Liver (tissue), 9 donors: Measurements from ENCODE around the gene CTXN1. TPM values are rescaled to one million over a fixed set of nuclear protein-coding genes. Genes with fewer than 3 reads are reported as not detected.

Experiments
- DNase-seq: peaks from one replicate; pipeline ENCODE4 v3.0.0-alpha.2; 2017; ENCODE audit warnings: low spot score
- H3K27ac ChIP-seq, 2 donors: one replicate each; pipeline ENCODE4 v1.7.0; 2013; ENCODE audit warnings: inconsistent platforms in 2 of 2, low read length in 2 of 2, control low read depth in 1 of 2, low read depth in 1 of 2, mild to moderate bottlenecking in 1 of 2
- H3K27me3 ChIP-seq, 4 donors: one replicate each; pipeline versions ENCODE4 v1.6.1 to v1.7.0; 2013; ENCODE audit warnings: low read length in 3 of 4, inconsistent platforms in 1 of 4, mild to moderate bottlenecking in 1 of 4, moderate library complexity in 1 of 4; ENCODE audit not compliant: control insufficient read depth in 4 of 4, insufficient read depth in 4 of 4
- H3K36me3 ChIP-seq, 4 donors: one replicate each; pipeline versions ENCODE4 v1.6.1 to v1.7.0; 2013; ENCODE audit warnings: low read length in 3 of 4, mild to moderate bottlenecking in 3 of 4, low read depth in 1 of 4, moderate library complexity in 1 of 4; ENCODE audit not compliant: control insufficient read depth in 4 of 4, insufficient read depth in 3 of 4
- H3K4me1 ChIP-seq, 4 donors: one replicate each; pipeline versions ENCODE4 v1.6.1 to v1.7.0; 2013; ENCODE audit warnings: low read length in 3 of 4, mild to moderate bottlenecking in 3 of 4, moderate library complexity in 1 of 4; ENCODE audit not compliant: control insufficient read depth in 4 of 4, insufficient read depth in 4 of 4
- H3K4me3 ChIP-seq, 3 donors: one replicate each; pipeline versions ENCODE4 v1.6.1 to v1.7.0; 2013; ENCODE audit warnings: low read length in 3 of 3, control low read depth in 1 of 3, low read depth in 1 of 3, mild to moderate bottlenecking in 1 of 3
- H3K9ac ChIP-seq, 2 donors: one replicate each; pipeline ENCODE4 v1.7.0; 2013; ENCODE audit warnings: low read length in 2 of 2, mild to moderate bottlenecking in 2 of 2, moderate library complexity in 2 of 2, control low read depth in 1 of 2, low read depth in 1 of 2
- H3K9me3 ChIP-seq, 4 donors: one replicate each; pipeline versions ENCODE4 v1.6.1 to v1.7.0; 2013; ENCODE audit warnings: low read length in 3 of 4; ENCODE audit not compliant: control insufficient read depth in 4 of 4
- EGR1 ChIP-seq, 2 donors: IDR thresholded peaks; 2 replicates each; pipeline ENCODE4 v1.6.1; 2016 to 2018; ENCODE audit warnings: antibody characterized with exemption in 2 of 2, low read depth in 2 of 2
- FOXA1 ChIP-seq: IDR thresholded peaks from 2 replicates; pipeline ENCODE4 v1.6.1; 2016; ENCODE audit warnings: antibody characterized with exemption
- FOXA2 ChIP-seq: IDR thresholded peaks from 2 replicates; pipeline ENCODE4 v1.6.1; 2016; ENCODE audit warnings: antibody characterized with exemption
- GABPA ChIP-seq, 2 donors: IDR thresholded peaks in 1 of 2; conservative IDR thresholded peaks in 1 of 2; 2 replicates each; pipeline ENCODE4 v1.6.1; 2016; ENCODE audit warnings: antibody characterized with exemption in 2 of 2, mild to moderate bottlenecking in 1 of 2, moderate library complexity in 1 of 2
- HNF4A ChIP-seq, 2 donors: conservative IDR thresholded peaks; 2 replicates each; pipeline ENCODE4 v1.6.1; 2016; ENCODE audit warnings: antibody characterized with exemption in 2 of 2, mild to moderate bottlenecking in 2 of 2
- HNF4G ChIP-seq: IDR thresholded peaks from 2 replicates; pipeline ENCODE4 v1.6.1; 2016; ENCODE audit warnings: antibody characterized with exemption
- JUND ChIP-seq, 2 donors: IDR thresholded peaks; 2 replicates each; pipeline ENCODE4 v1.6.1; 2016; ENCODE audit warnings: antibody characterized with exemption in 2 of 2
- NR2F2 ChIP-seq: IDR thresholded peaks from 2 replicates; pipeline ENCODE4 v1.6.1; 2016; ENCODE audit warnings: antibody characterized with exemption
- RAD21 ChIP-seq, 2 donors: IDR thresholded peaks; 2 replicates each; pipeline ENCODE4 v1.6.1; 2016; ENCODE audit warnings: antibody characterized with exemption in 2 of 2, mild to moderate bottlenecking in 2 of 2
- RXRA ChIP-seq, 2 donors: IDR thresholded peaks; 2 replicates each; pipeline ENCODE4 v1.6.1; 2017 to 2018; ENCODE audit warnings: antibody characterized with exemption in 2 of 2, mild to moderate bottlenecking in 1 of 2
- SP1 ChIP-seq: IDR thresholded peaks from 2 replicates; pipeline ENCODE4 v1.6.1; 2018; ENCODE audit warnings: antibody characterized with exemption, mild to moderate bottlenecking
- TAF1 ChIP-seq: conservative IDR thresholded peaks from 2 replicates; pipeline ENCODE4 v1.6.1; 2016; ENCODE audit warnings: antibody characterized with exemption, mild to moderate bottlenecking
- WGBS: extraction: QIAGEN DNeasy Blood & Tissue Kit; methylation state at CpG from one replicate; pipeline ENCODE4 v1.1.7; 2013; 5-methylcytosine and 5-hydroxymethylcytosine counted together
- polyA plus RNA-seq, 2 donors: library from polyadenylated mRNA; stranded (reverse) in 1 of 2; unstranded in 1 of 2; fragments of 200-250 nt in 1 of 2; fragments of >200 nt in 1 of 2; fragmentation: Nextera tagmentation in 1 of 2; extraction: Ambion mirVana in 1 of 2; gene quantifications; one replicate each; pipeline versions ENCODE4 v1.2.1 to v1.2.3, GENCODE V29; 2013 to 2015
- total RNA-seq, 2 donors: library from RNA; depleted of rRNA; stranded (reverse); fragments of >200 nt; gene quantifications; one replicate each; pipeline ENCODE4 v1.2.3, GENCODE V29; 2014
- TF ChIP-seq, protein P1 (sequence below): IDR thresholded peaks from 2 replicates; pipeline ENCODE4 v1.6.1; 2016; ENCODE audit warnings: antibody characterized with exemption
- TF ChIP-seq, protein P2 (sequence below): IDR thresholded peaks from 2 replicates; pipeline ENCODE4 v1.6.1; 2016; ENCODE audit warnings: antibody characterized with exemption, mild to moderate bottlenecking
- TF ChIP-seq, protein P3 (sequence below): IDR thresholded peaks from 2 replicates; pipeline ENCODE4 v1.6.1; 2016; ENCODE audit warnings: antibody characterized with exemption
- TF ChIP-seq, protein P4 (sequence below): IDR thresholded peaks from 2 replicates; pipeline ENCODE4 v1.6.1; 2016; ENCODE audit warnings: antibody characterized with exemption
- donor health status: healthy.
- donor health status: healthy.
- donor health status: healthy.
- donor health status: healthy.
- donor health status: healthy.

The CTXN1 gene
- total and polyA plus RNA-seq, 4 donors: 0.07 to 0.14 (median 0.08) TPM; not detected in 1

DNA sequence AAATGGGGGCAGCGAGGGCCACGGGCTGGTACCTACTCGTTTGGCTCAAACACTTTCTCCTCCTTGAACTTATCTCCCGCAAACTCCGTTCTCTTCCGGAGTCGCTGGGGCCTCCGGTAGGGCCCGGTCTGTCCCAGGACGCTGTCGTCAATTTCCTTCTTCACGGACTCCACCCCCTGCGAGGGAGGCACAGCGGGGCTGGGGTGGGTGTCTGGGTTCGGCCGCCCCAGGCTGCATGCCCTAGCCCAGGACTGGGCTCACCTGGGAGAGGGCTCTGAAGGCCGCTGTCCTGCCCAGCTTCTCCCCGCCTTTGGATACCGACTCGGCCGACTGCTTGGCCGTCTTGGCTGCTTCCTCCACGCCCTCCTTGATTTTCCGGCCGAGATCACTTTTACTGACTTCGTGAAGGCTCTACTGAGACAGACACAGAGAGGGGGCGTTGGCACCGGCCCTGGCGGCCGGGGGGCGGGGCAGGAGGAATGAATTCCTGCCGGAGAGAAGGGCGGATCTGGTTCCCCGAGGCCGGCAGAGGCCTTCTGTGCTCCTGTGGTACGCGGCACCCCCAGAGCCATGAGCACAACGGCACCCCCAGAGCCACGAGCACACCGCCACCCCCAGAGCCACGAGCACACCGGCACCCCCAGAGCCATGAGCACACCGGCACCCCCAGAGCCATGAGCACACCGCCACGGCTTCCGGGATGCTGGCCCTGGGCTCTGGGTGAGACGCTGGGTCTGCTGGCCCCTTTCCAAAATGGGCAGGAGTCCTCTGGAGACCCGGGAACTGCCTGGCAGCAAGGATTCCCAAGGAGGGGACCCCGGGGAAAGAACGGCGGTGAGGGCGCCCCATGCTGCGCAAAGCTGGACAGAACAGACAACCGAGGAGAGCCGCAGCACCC is 8.1 kb upstream of the CTXN1 start (continued):
- TF ChIP-seq HNF4A (conservative IDR thresholded peaks at IDR 0.05) (no peak), JUND (IDR thresholded peaks at IDR 0.05) (no peak), RAD21 (IDR thresholded peaks at IDR 0.05) (no peak), SP1 (no peak), GABPA (IDR thresholded peaks at IDR 0.05 in 1 of 2, conservative IDR thresholded peaks at IDR 0.05 in 1 of 2) (no peak), FOXA2 (no peak), NR2F2 (no peak)
- TF ChIP-seq, protein P1, sequence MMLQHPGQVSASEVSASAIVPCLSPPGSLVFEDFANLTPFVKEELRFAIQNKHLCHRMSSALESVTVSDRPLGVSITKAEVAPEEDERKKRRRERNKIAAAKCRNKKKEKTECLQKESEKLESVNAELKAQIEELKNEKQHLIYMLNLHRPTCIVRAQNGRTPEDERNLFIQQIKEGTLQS: no peak

DNA sequence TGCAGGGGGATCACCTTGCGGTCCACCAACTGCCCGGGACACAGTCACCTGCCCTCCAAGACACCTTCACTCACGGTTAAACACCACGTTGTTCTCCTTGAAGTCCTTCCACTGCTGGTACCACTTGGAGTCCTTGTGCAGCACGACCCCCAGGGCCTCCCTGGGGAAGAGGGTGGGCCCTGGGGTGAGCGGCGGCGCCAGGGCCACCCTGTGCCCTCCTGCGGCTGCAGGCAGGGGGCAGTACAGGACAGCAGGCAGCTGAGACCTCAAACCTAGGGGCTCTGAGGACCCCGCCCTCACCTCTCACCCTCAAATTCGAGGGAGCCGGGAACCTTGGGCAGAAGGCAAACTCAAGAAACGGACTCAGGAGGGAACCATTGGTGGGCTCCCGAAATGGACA is 7.5 kb upstream of the CTXN1 start:
- Histone ChIP-seq H3K9ac (no peak overlapping the region), H3K36me3 (peaks cover 16 to 53% (median 30%) of the 10 kb centered on the region in 4 donors), H3K27me3 (no peaks in the 10 kb centered on the region), H3K9me3 (no peaks in the 10 kb centered on the region), H3K4me1 (peaks cover 0 to 4% (median 1%) of the 10 kb centered on the region in 4 donors), H3K27ac (no peak overlapping the region), H3K4me3 (no peak overlapping the region)
- DNase-seq: no peak
- TF ChIP-seq RXRA (IDR thresholded peaks at IDR 0.05): no peak
- no peak for TF ChIP-seq HNF4G
- no peak for TF ChIP-seq JUND (IDR thresholded peaks at IDR 0.05)
- TF ChIP-seq FOXA1: no peak
- TF ChIP-seq RAD21 (IDR thresholded peaks at IDR 0.05): no peak
- no peak for TF ChIP-seq NR2F2
- WGBS: 90% methylated on average over 14 of the region's 14 CpGs

DNA sequence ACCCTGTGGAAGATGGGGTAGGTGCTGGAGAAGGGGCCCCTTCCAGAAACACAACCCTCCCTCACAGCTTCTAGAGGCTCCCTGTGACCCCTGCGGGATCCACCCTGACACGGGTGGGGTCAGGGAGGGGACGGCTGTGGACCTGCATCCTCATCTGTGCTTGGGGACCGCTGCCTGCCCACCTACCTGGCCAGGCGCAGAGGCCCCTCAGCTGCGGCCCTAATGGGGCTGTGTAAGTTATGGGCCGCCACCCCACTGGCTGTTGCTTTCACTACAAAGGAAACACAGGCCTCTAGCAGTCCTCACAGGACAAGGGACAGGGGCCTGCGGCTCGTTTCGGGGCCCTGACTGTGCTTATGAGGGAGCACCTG is 7.0 kb upstream of the CTXN1 start:
- Histone ChIP-seq H3K27me3 (no peaks in the 10 kb centered on the region), H3K36me3 (peaks cover 16 to 50% (median 30%) of the 10 kb centered on the region in 4 donors), H3K9me3 (no peaks in the 10 kb centered on the region), H3K27ac (no peak overlapping the region), H3K4me1 (peaks cover 0 to 4% (median 1%) of the 10 kb centered on the region in 4 donors), H3K4me3 (no peak overlapping the region), H3K9ac (no peak overlapping the region)
- TF ChIP-seq TAF1 (no peak), RXRA (IDR thresholded peaks at IDR 0.05) (no peak), FOXA1 (no peak), HNF4A (conservative IDR thresholded peaks at IDR 0.05) (no peak), GABPA (IDR thresholded peaks at IDR 0.05 in 1 of 2, conservative IDR thresholded peaks at IDR 0.05 in 1 of 2) (no peak), EGR1 (IDR thresholded peaks at IDR 0.05; ENCODE audit: low read depth in 2 of 2) (no peak), NR2F2 (no peak), JUND (IDR thresholded peaks at IDR 0.05) (no peak), HNF4G (no peak), RAD21 (IDR thresholded peaks at IDR 0.05) (no peak)
- TF ChIP-seq, protein P1: no peak
- TF ChIP-seq, protein P2, sequence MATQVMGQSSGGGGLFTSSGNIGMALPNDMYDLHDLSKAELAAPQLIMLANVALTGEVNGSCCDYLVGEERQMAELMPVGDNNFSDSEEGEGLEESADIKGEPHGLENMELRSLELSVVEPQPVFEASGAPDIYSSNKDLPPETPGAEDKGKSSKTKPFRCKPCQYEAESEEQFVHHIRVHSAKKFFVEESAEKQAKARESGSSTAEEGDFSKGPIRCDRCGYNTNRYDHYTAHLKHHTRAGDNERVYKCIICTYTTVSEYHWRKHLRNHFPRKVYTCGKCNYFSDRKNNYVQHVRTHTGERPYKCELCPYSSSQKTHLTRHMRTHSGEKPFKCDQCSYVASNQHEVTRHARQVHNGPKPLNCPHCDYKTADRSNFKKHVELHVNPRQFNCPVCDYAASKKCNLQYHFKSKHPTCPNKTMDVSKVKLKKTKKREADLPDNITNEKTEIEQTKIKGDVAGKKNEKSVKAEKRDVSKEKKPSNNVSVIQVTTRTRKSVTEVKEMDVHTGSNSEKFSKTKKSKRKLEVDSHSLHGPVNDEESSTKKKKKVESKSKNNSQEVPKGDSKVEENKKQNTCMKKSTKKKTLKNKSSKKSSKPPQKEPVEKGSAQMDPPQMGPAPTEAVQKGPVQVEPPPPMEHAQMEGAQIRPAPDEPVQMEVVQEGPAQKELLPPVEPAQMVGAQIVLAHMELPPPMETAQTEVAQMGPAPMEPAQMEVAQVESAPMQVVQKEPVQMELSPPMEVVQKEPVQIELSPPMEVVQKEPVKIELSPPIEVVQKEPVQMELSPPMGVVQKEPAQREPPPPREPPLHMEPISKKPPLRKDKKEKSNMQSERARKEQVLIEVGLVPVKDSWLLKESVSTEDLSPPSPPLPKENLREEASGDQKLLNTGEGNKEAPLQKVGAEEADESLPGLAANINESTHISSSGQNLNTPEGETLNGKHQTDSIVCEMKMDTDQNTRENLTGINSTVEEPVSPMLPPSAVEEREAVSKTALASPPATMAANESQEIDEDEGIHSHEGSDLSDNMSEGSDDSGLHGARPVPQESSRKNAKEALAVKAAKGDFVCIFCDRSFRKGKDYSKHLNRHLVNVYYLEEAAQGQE: no peak
- TF ChIP-seq, protein P3, sequence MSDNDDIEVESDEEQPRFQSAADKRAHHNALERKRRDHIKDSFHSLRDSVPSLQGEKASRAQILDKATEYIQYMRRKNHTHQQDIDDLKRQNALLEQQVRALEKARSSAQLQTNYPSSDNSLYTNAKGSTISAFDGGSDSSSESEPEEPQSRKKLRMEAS: no peak
- TF ChIP-seq, protein P4, sequence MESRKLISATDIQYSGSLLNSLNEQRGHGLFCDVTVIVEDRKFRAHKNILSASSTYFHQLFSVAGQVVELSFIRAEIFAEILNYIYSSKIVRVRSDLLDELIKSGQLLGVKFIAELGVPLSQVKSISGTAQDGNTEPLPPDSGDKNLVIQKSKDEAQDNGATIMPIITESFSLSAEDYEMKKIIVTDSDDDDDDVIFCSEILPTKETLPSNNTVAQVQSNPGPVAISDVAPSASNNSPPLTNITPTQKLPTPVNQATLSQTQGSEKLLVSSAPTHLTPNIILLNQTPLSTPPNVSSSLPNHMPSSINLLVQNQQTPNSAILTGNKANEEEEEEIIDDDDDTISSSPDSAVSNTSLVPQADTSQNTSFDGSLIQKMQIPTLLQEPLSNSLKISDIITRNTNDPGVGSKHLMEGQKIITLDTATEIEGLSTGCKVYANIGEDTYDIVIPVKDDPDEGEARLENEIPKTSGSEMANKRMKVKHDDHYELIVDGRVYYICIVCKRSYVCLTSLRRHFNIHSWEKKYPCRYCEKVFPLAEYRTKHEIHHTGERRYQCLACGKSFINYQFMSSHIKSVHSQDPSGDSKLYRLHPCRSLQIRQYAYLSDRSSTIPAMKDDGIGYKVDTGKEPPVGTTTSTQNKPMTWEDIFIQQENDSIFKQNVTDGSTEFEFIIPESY: no peak
- 95% methylated on average over 10 of the region's 10 CpGs for WGBS
- DNase-seq: no peak
